Panc1 (cell line): ENCODE measurements around the gene TSSC4.

Experiments used
- CTCF ChIP-seq: fragments of 450-650 bp; IDR thresholded peaks from 2 replicates; pipeline ENCODE4 v1.5.1; 2017; ENCODE audit warnings: mild to moderate bottlenecking
- POLR2AphosphoS5 ChIP-seq: IDR thresholded peaks from 2 replicates; pipeline ENCODE4 v1.6.1; 2012; ENCODE audit warnings: mild to moderate bottlenecking, low read depth, low read length, moderate library complexity
- REST ChIP-seq, 2 experiments: IDR thresholded peaks; 2 replicates each; pipeline ENCODE4 v1.6.1; 2011 to 2012; ENCODE audit warnings: low read depth in 2 of 2, control low read depth in 1 of 2, low read length in 1 of 2, mild to moderate bottlenecking in 1 of 2, moderate library complexity in 1 of 2; ENCODE audit not compliant: insufficient read depth in 1 of 2
- SIN3A ChIP-seq: IDR thresholded peaks from 2 replicates; pipeline ENCODE4 v1.6.1; 2012; ENCODE audit warnings: low read depth, mild to moderate bottlenecking, low read length, moderate library complexity, borderline replicate concordance; ENCODE audit not compliant: insufficient read depth
- TCF7L2 ChIP-seq: IDR thresholded peaks from 2 replicates; pipeline ENCODE4 v1.6.1; 2011; ENCODE audit warnings: mild to moderate bottlenecking, low read depth, low read length, inconsistent platforms

GRCh38 chr11:2434008-2434407 is 33.5 kb downstream of the TSSC4 start:
- TF ChIP-seq CTCF: no peak
- no peak for TF ChIP-seq TCF7L2
- TF ChIP-seq REST (IDR thresholded peaks at IDR 0.05; ENCODE audit: insufficient read depth in 1 of 2, low read depth in 2 of 2, low read length in 1 of 2): no peak
- TF ChIP-seq POLR2AphosphoS5: no peak
- no peak for TF ChIP-seq SIN3A
